Measurements from ENCODE around the gene ZNF521.

GRCh38 chr18:25326361-25326952, 25.5 kb downstream of the ZNF521 start:
- TF ChIP-seq CTCF (IDR thresholded peaks at IDR 0.05; ENCODE audit: extremely low read depth in 1 of 2, insufficient read depth in 1 of 2, low read depth in 1 of 2, low read length in 2 of 2) = no peak
- no peak for TF ChIP-seq MAX (IDR thresholded peaks at IDR 0.05; ENCODE audit: insufficient read depth, insufficient read length)

Data from endothelial cell of umbilical vein (primary cell).